HCT116 (cell line): Measurements from ENCODE around the gene ZNG1A.
"Not testable (repeated sequence)": the region's sequence is repeated elsewhere in the genome, so short reads cannot be mapped to it uniquely, and the experiment has no call there.

Experiments used
- CTCF ChIP-seq, 3 experiments: fragments of 200-600 bp in 1 of 3; sonication (generic) in 1 of 3; IDR thresholded peaks in 2 of 3; conservative IDR thresholded peaks in 1 of 3; 2 replicates each; pipeline ENCODE4 v1.5.1; 2012 to 2017; ENCODE audit warnings: low read depth in 2 of 3, low read length in 2 of 3, antibody characterized with exemption in 1 of 3, borderline replicate concordance in 1 of 3, control low read depth in 1 of 3, mild to moderate bottlenecking in 1 of 3, mixed read lengths in 1 of 3, mixed run types in 1 of 3, moderate library complexity in 1 of 3; ENCODE audit not compliant: insufficient read depth in 1 of 3
- ELF1 ChIP-seq: IDR thresholded peaks from 2 replicates; pipeline ENCODE4 v1.6.1; 2012; ENCODE audit warnings: low read depth, borderline replicate concordance
- REST ChIP-seq: IDR thresholded peaks from 2 replicates; pipeline ENCODE4 v1.6.1; 2012; ENCODE audit warnings: low read depth
- SIN3A ChIP-seq: IDR thresholded peaks from 2 replicates; pipeline ENCODE4 v1.6.1; 2012; ENCODE audit warnings: low read depth
- SP1 ChIP-seq: IDR thresholded peaks from 2 replicates; pipeline ENCODE4 v1.6.1; 2012; ENCODE audit warnings: low read depth
- TCF7L2 ChIP-seq: IDR thresholded peaks from 2 replicates; pipeline ENCODE4 v1.7.0; 2011; ENCODE audit warnings: borderline replicate concordance, inconsistent platforms; ENCODE audit not compliant: insufficient read depth, insufficient read length; ENCODE audit errors: extremely low read depth

GRCh38 chr9:94992-95391 is 83.9 kb downstream of the ZNG1A start:
- not testable (repeated sequence) for TF ChIP-seq SP1; SIN3A; CTCF (IDR thresholded peaks at IDR 0.05 in 2 of 3, conservative IDR thresholded peaks at IDR 0.05 in 1 of 3; ENCODE audit: borderline replicate concordance in 1 of 3, insufficient read depth in 1 of 3, low read depth in 2 of 3, low read length in 2 of 3); REST; TCF7L2; ELF1
